HAP-1 (cell line): ENCODE data around the gene MFAP4.

Experiments used
- DNase-seq, 2 experiments: peaks; one replicate each; pipeline ENCODE4 v3.0.0-alpha.2; 2016 to 2020; ENCODE audit warnings: low spot score in 2 of 2
- H3K27me3 ChIP-seq: fragments of 250-450 bp; sonication (Bioruptor Pico); 2 replicates; pipeline ENCODE4 v1.5.1; 2020; ENCODE audit warnings: low read depth, mild to moderate bottlenecking, moderate library complexity
- H3K36me3 ChIP-seq: fragments of 250-450 bp; sonication (Bioruptor Pico); replicated peaks from 2 replicates; pipeline ENCODE4 v1.5.1; 2020; ENCODE audit warnings: mild to moderate bottlenecking
- H3K4me1 ChIP-seq: fragments of 250-450 bp; sonication (Bioruptor Pico); 2 replicates; pipeline ENCODE4 v1.5.1; 2020; ENCODE audit warnings: mild to moderate bottlenecking
- H3K4me3 ChIP-seq: fragments of 250-450 bp; sonication (Bioruptor Pico); 2 replicates; pipeline ENCODE4 v1.5.1; 2020; ENCODE audit warnings: mild to moderate bottlenecking, moderate library complexity
- H3K9me3 ChIP-seq: fragments of 250-450 bp; sonication (Bioruptor Pico); 2 replicates; pipeline ENCODE4 v1.5.1; 2020; ENCODE audit warnings: mild to moderate bottlenecking, moderate library complexity
- in situ Hi-C: fragments of 300-500 bp; cut with MboI; formaldehyde crosslinking; loops from 3 replicates; pipeline ENCODE4 v1.14.3; 2020; ENCODE audit warnings: low sequenced_read_pairs, inconsistent platforms, mixed read lengths

Gene MFAP4

GRCh38 chr17:19403021-19403420 is 16.0 kb upstream of the MFAP4 start:
- no peaks in the 10 kb centered on the region for H3K9me3 ChIP-seq
- no peak for DNase-seq
- no peaks in the 10 kb centered on the region for H3K27me3 ChIP-seq
- H3K4me3 ChIP-seq: no peak overlapping the region
- H3K36me3 ChIP-seq: no peaks in the 10 kb centered on the region
- in situ Hi-C loops: no loop called here
- no peaks in the 10 kb centered on the region for H3K4me1 ChIP-seq

- H3K27me3 ChIP-seq: no peaks in the 10 kb centered on the region
- no peaks in the 10 kb centered on the region for H3K36me3 ChIP-seq
- no peaks in the 10 kb centered on the region for H3K9me3 ChIP-seq
- H3K4me3 ChIP-seq: no peak overlapping the region
- in situ Hi-C loops: no loop called here
- no peaks in the 10 kb centered on the region for H3K4me1 ChIP-seq
- DNase-seq: no peak
Observed at GRCh38 chr17:19402171-19402570, 15.2 kb upstream of the MFAP4 start.

DNA sequence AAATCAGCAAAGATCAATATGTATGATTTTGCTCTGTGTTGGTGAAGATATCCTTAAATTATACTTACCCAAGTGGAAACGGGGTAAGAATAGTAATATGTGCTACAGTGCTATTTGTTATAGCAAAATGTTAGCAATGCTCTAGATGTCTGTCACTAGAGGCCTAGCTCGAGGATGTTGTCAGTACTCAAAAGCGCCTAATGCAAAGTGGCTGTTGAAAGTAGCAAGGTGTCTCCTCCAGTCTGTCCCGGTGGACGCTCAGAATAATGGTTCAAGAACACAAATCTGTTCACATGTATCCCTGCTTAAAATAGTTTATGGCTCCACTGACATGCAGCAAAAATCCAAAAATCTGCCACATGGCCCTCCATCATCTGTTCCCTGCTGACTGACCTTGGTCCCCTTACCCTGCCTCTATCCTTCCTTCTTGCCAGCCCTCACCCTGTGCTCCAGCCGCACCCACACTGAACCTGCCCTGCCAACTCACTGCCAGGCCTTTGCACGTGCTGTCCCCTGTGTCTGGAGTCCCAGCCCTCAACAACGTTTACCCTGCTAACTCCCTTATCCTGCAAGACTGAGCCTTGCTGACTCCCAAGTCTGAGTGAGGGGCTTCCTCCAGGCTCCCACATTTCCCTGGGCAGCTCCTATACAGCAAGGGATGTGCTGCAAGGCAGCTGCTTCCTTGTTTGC is 14.5 kb upstream of the MFAP4 start:
- no peak overlapping the region for H3K4me3 ChIP-seq
- H3K9me3 ChIP-seq: no peaks in the 10 kb centered on the region
- H3K36me3 ChIP-seq: no peaks in the 10 kb centered on the region
- DNase-seq: no peak
- in situ Hi-C loops: no loop called here
- H3K27me3 ChIP-seq: no peaks in the 10 kb centered on the region
- H3K4me1 ChIP-seq: no peaks in the 10 kb centered on the region

- Histone ChIP-seq H3K4me1 (no peaks in the 10 kb centered on the region), H3K9me3 (no peaks in the 10 kb centered on the region), H3K36me3 (no peaks in the 10 kb centered on the region), H3K27me3 (no peaks in the 10 kb centered on the region), H3K4me3 (no peak overlapping the region)
- in situ Hi-C loops: no loop called here
- no peak for DNase-seq
Observed at GRCh38 chr17:19399750-19400450, 12.9 kb upstream of the MFAP4 start.

DNA sequence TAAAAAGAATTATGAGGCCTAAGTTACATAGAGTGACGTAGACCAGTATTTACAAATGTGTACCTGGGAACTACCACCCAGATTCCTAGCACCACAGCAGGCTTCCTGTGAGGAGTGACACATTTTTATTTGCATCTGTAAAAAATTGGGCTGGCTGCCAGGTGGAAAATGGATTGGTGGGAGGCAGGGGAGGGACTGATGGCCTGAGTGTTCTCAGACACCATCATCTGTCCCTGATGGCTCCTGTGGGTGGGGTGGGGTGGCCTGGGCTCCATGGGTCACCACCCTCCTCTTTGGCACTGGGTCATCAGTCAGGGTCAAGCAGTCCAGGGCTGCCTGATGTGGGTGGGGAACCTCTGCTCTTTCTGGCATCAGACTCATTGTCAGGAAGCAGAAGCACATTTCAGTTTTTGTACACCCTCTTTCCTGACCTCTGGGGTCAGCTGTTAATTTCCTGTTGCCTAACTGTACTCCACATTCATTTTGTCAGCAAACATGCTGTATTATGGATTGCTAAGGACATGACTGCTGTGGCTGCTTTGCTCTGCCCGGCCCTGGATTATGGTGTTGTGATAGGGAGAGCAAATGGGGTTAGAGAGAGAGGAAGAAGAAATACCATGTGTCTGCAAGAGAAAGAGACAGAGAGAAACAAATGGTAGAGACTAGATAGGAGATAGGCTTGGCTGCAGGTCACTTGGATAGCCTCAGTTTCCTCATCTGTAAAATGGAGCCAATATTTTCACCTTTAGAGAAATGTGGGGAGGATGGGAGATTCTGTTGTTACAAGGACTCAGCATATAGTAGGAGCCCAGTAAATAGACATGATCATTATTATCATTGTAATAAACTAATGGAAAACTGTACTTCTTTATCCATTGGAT is 11.6 kb upstream of the MFAP4 start:
- H3K4me1 ChIP-seq: no peaks in the 10 kb centered on the region
- no peak for DNase-seq
- H3K27me3 ChIP-seq: no peaks in the 10 kb centered on the region
- no peaks in the 10 kb centered on the region for H3K36me3 ChIP-seq
- H3K4me3 ChIP-seq: no peak overlapping the region
- in situ Hi-C loops: no loop called here
- no peaks in the 10 kb centered on the region for H3K9me3 ChIP-seq

- no peak for DNase-seq
Observed at GRCh38 chr17:19397556-19398041, 10.6 kb upstream of the MFAP4 start.

DNA sequence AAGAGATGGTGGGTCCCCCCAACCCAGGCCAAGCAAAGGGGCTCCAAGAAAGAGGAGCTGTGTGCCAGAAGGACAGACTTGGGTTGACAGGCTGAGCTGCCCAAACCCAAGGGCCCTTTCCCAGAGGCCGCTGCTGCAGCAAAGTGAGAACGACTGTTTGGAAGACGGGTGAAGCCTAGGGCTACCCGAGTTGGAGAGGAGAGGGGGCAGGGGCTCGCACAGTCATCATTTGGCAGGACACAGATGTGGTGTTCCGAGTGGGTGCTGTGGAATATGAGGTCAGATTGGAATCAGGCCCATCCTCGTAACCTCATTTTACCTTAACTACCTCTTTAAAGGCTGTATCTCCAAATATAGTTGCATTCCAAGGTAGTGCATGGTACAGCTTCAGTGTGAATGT is 5.3 kb upstream of the MFAP4 start:
- no peaks in the 10 kb centered on the region for H3K4me1 ChIP-seq

More at GRCh38 chr17:19397556-19398041, 10.6 kb upstream of the MFAP4 start:
- no peaks in the 10 kb centered on the region for H3K27me3 ChIP-seq
- no peaks in the 10 kb centered on the region for H3K9me3 ChIP-seq
- no peaks in the 10 kb centered on the region for H3K4me1 ChIP-seq
- H3K4me3 ChIP-seq: no peak overlapping the region
- no peaks in the 10 kb centered on the region for H3K36me3 ChIP-seq
- in situ Hi-C loops: no loop called here

DNA sequence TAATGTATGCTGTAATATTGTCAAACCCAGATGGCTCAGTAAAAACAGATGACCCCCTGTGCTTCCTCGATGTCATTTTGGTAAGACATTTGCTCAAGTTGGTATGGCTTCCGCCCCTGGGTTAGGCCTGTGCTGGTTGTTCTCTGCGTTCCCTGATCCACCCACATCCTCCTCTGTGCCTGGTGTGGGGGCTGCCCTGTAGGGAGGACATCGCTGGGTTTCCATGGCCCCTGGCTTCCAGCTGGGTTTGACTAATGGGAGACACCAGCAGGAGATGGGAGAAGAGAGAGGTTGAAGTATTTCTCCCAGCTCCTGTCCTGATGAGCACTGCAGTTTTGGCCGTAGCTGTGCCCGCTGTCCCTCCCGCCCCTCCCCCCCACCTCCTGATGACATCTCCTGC is 4.4 kb upstream of the MFAP4 start:
- DNase-seq: no peak
- in situ Hi-C loops: no loop called here
- no peaks in the 10 kb centered on the region for H3K4me1 ChIP-seq
- H3K4me3 ChIP-seq: no peak overlapping the region
- no peaks in the 10 kb centered on the region for H3K36me3 ChIP-seq
- H3K27me3 ChIP-seq: no peaks in the 10 kb centered on the region
- no peaks in the 10 kb centered on the region for H3K9me3 ChIP-seq

More for the DNA sequence above, 5.3 kb upstream of the MFAP4 start:
- Histone ChIP-seq H3K36me3 (no peaks in the 10 kb centered on the region), H3K27me3 (no peaks in the 10 kb centered on the region), H3K9me3 (no peaks in the 10 kb centered on the region), H3K4me3 (no peak overlapping the region)
- no peak for DNase-seq
- in situ Hi-C loops: no loop called here

GRCh38 chr17:19390951-19391350 is 4.0 kb upstream of the MFAP4 start:
- Histone ChIP-seq H3K4me3 (no peak overlapping the region), H3K9me3 (no peaks in the 10 kb centered on the region), H3K27me3 (no peaks in the 10 kb centered on the region), H3K36me3 (no peaks in the 10 kb centered on the region), H3K4me1 (no peaks in the 10 kb centered on the region)
- in situ Hi-C loops: no loop called here
- DNase-seq: no peak

DNA sequence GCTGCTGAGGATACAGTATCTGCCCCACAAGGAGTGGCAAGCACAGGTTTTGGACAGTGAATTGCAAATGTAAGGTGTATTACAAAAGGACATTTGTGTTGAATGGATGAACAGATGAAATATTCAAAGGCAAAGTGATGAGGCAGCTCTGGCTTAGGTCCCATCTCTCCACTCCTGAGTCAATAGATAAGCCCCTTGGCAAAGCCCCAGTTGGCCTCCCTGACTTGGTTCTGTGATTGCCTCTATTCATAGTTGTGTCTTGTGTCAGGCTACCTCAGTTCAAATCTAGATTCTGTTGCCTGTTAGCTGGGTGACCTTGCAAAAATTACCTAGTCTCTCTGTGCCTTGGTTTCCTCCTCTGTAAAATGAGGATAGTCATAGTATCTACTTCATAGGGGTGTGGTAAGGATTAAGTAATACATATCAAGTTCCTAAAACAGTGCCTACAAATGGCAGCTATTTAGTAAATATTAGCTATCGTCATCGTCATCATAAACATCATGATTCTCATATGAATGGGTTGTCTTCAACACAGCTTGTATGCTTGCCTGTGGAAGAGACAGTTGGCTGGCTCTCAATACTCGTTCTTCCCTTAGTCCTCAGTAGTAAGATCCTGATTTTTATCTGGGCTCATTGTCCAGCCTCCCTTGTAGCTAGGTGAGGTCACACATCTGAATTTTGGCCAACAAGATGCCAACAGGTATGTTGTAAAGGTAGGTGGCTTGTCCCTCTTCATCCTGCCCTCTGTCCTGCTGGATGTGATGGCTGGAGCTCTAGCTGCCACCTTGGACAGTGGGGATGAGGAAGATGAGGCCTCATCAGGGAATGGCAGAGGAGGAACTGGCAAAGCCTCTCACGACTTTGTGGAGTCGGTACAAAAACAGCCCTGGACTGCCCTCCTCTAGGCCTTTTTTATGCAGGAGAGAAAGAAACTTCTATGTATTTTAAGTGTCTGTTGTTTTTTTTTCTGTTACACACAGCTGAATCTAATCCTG is 2.1 kb upstream of the MFAP4 start:
- no peak overlapping the region for H3K4me3 ChIP-seq
- no peaks in the 10 kb centered on the region for H3K9me3 ChIP-seq
- in situ Hi-C loops: no loop called here
- H3K4me1 ChIP-seq: no peaks in the 10 kb centered on the region
- H3K36me3 ChIP-seq: peaks cover 8% of the 10 kb centered on the region
- DNase-seq: no peak
- no peaks in the 10 kb centered on the region for H3K27me3 ChIP-seq

- H3K4me1 ChIP-seq: no peaks in the 10 kb centered on the region
- H3K9me3 ChIP-seq: no peaks in the 10 kb centered on the region
- H3K4me3 ChIP-seq: no peak overlapping the region
- H3K36me3 ChIP-seq: peaks cover 17% of the 10 kb centered on the region
- no peak for DNase-seq
- no peaks in the 10 kb centered on the region for H3K27me3 ChIP-seq
- in situ Hi-C loops: no loop called here
Observed at GRCh38 chr17:19387921-19388521, 1.0 kb upstream of the MFAP4 start.

GRCh38 chr17:19386051-19386929 is 700 bp downstream of the MFAP4 start:
- in situ Hi-C loops: no loop called here
- no peak for DNase-seq

More at GRCh38 chr17:19386051-19386929, 700 bp downstream of the MFAP4 start:
- Histone ChIP-seq H3K4me1 (no peaks in the 10 kb centered on the region), H3K36me3 (peaks cover 24% of the 10 kb centered on the region), H3K4me3 (no peak overlapping the region), H3K9me3 (no peaks in the 10 kb centered on the region), H3K27me3 (no peaks in the 10 kb centered on the region)
